WTC11 (cell line): ENCODE results near the gene TBC1D1. TPM values are rescaled to one million over a fixed set of nuclear protein-coding genes. Genes with fewer than 3 reads are reported as not detected.

Source experiments
- ATAC-seq: fragments of 200-7000 bp; cut with Tn5 transposase; 2 replicates; pipeline ENCODE4 v1.10.0; 2021; ENCODE audit warnings: mild to moderate bottlenecking, moderate library complexity
- CTCF ChIA-PET: fragments of 300-600 bp; sonication (Branson Sonifier 250); formaldehyde crosslinking; loops from one replicate; lab custom pipeline; 2021; ENCODE audit warnings: antibody characterized with exemption; lab: Charles Lee
- POLR2A ChIA-PET: fragments of 350-600 bp; sonication (Branson Sonifier 250); formaldehyde crosslinking; loops from one replicate; lab custom pipeline; 2021; ENCODE audit warnings: antibody characterized with exemption; lab: Charles Lee
- DNase-seq: peaks from one replicate; pipeline ENCODE4 v3.0.0; 2021; ENCODE audit warnings: low spot score
- H3K27ac Mint-ChIP-seq: 2 replicates; pipeline ENCODE4 v1.8.0; 2021; ENCODE audit warnings: mixed read lengths
- H3K27me3 Mint-ChIP-seq: 2 replicates; pipeline ENCODE4 v1.8.0; 2021; ENCODE audit warnings: low read depth, mild to moderate bottlenecking, moderate library complexity, mixed read lengths
- H3K36me3 Mint-ChIP-seq: 2 replicates; pipeline ENCODE4 v1.8.0; 2021; ENCODE audit warnings: mixed read lengths
- H3K4me1 Mint-ChIP-seq: 2 replicates; pipeline ENCODE4 v1.8.0; 2022; ENCODE audit warnings: mixed read lengths
- H3K4me3 Mint-ChIP-seq: 2 replicates; pipeline ENCODE4 v1.8.0; 2021; ENCODE audit warnings: mild to moderate bottlenecking, moderate library complexity, mixed read lengths
- H3K9me3 Mint-ChIP-seq: 2 replicates; pipeline ENCODE4 v1.8.0; 2021; ENCODE audit warnings: mixed read lengths
- ELF4 ChIP-seq: sonication (generic); formaldehyde crosslinking; IDR thresholded peaks from 2 replicates; pipeline ENCODE4 v1.8.1; 2022; ENCODE audit warnings: low read depth, mild to moderate bottlenecking, moderate library complexity, missing genetic modification reagents
- ESRRA ChIP-seq: sonication (generic); formaldehyde crosslinking; IDR thresholded peaks from 2 replicates; pipeline ENCODE4 v1.8.1; 2022; ENCODE audit warnings: mild to moderate bottlenecking, missing genetic modification reagents, borderline replicate concordance
- GTF2I ChIP-seq: fragments of 250-450 bp; sonication (Bioruptor Pico); conservative IDR thresholded peaks from 2 replicates; pipeline ENCODE4 v1.4.0; 2021; ENCODE audit warnings: mild to moderate bottlenecking
- IRF2 ChIP-seq: sonication (generic); formaldehyde crosslinking; IDR thresholded peaks from 2 replicates; pipeline ENCODE4 v1.8.0; 2022; ENCODE audit warnings: low read depth, missing genetic modification reagents, borderline replicate concordance
- NFATC4 ChIP-seq: fragments of 250-450 bp; sonication (Bioruptor Pico); IDR thresholded peaks from 2 replicates; pipeline ENCODE4 v1.9.0; 2021; ENCODE audit warnings: mild to moderate bottlenecking
- RORB ChIP-seq: fragments of 250-450 bp; sonication (Bioruptor Pico); IDR thresholded peaks from 2 replicates; pipeline ENCODE4 v1.9.0; 2021; ENCODE audit warnings: mild to moderate bottlenecking
- ZNF138 ChIP-seq: sonication (generic); formaldehyde crosslinking; conservative IDR thresholded peaks from 2 replicates; pipeline ENCODE4 v1.8.1; 2022; ENCODE audit warnings: mild to moderate bottlenecking, moderate library complexity, missing genetic modification reagents
- ZNF263 ChIP-seq: sonication (generic); formaldehyde crosslinking; IDR thresholded peaks from 2 replicates; pipeline ENCODE4 v1.8.1; 2022; ENCODE audit warnings: low read depth, mild to moderate bottlenecking, moderate library complexity, missing genetic modification reagents
- ZNF317 ChIP-seq: sonication (generic); formaldehyde crosslinking; IDR thresholded peaks from 2 replicates; pipeline ENCODE4 v1.8.1; 2023; ENCODE audit warnings: low read depth, mild to moderate bottlenecking, moderate library complexity, missing genetic modification reagents, borderline replicate concordance
- ZNF396 ChIP-seq: fragments of 250-450 bp; sonication (Bioruptor Pico); IDR thresholded peaks from 2 replicates; pipeline ENCODE4 v1.8.0; 2021; ENCODE audit warnings: mild to moderate bottlenecking, moderate library complexity, borderline replicate concordance
- total RNA-seq: library from RNA; stranded (reverse); gene quantifications from 3 replicates; pipeline ENCODE4 v1.2.3, GENCODE V29; 2021
- TF ChIP-seq, protein P1 (sequence below): sonication (generic); formaldehyde crosslinking; IDR thresholded peaks from 2 replicates; pipeline ENCODE4 v1.8.1; 2023; ENCODE audit warnings: mild to moderate bottlenecking, missing genetic modification reagents, borderline replicate concordance
- TF ChIP-seq, protein P2 (sequence below): sonication (generic); formaldehyde crosslinking; IDR thresholded peaks from 2 replicates; pipeline ENCODE4 v1.8.0; 2022; ENCODE audit warnings: mild to moderate bottlenecking, missing genetic modification reagents
- TF ChIP-seq, protein P3 (sequence below): fragments of 200-600 bp; IDR thresholded peaks from 2 replicates; pipeline ENCODE4 v1.8.0; 2022; ENCODE audit warnings: antibody characterized with exemption
- TF ChIP-seq, protein P4 (sequence below): sonication (generic); formaldehyde crosslinking; IDR thresholded peaks from 2 replicates; pipeline ENCODE4 v1.8.1; 2022; ENCODE audit warnings: mild to moderate bottlenecking, moderate library complexity, missing genetic modification reagents
- TF ChIP-seq, protein P5 (sequence below): fragments of 250-450 bp; sonication (Bioruptor Pico); IDR thresholded peaks from 2 replicates; pipeline ENCODE4 v1.8.0; 2021; ENCODE audit warnings: mild to moderate bottlenecking
- TF ChIP-seq, protein P6 (sequence below): sonication (generic); formaldehyde crosslinking; IDR thresholded peaks from 2 replicates; pipeline ENCODE4 v1.8.0; 2023; ENCODE audit warnings: mild to moderate bottlenecking, missing genetic modification reagents
- TF ChIP-seq, protein P7 (sequence below): fragments of 250-450 bp; sonication (Bioruptor Pico); IDR thresholded peaks from 2 replicates; pipeline ENCODE4 v1.9.0; 2021; ENCODE audit warnings: mild to moderate bottlenecking, borderline replicate concordance

TBC1D1 gene
- total RNA-seq, 1 experiment from 2014 or later: 134 TPM

DNA sequence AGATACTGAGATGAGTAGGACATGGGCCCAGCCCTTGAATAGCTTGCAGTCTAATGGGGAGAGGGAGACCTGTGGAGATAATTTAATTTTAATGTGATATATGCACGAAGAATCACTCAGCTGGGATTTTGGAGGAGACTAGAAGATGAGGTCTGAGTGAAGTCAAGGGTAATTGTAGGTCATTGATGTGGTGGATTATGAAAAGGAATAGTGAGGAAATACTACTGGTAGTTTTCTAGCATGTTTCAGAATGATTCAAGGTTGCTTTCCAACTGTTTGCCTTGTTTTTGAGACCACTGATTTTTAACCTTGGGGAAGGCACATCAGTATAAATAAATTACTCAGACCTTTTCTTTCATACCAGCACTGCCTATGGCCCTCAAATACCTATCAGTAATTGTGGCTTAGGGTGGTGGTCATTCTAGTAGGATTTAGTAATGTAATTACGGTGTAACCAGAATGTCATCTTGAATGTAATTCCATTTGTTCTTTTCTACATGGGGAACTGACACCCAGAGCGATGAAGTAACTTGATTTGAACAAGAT, 94.9 kb downstream of the TBC1D1 start:
- H3K36me3 Mint-ChIP-seq: no peaks in the 10 kb centered on the region
- CTCF ChIA-PET: no interaction called here
- H3K9me3 Mint-ChIP-seq: no peaks in the 10 kb centered on the region
- no peak for ATAC-seq
- peaks cover 72% of the 10 kb centered on the region for H3K4me1 Mint-ChIP-seq
- TF ChIP-seq NFATC4 (CRISPR knock-in tag) (no peak), ZNF263 (no peak), ZNF317 (CRISPR knock-in tag) (no peak), IRF2 (no peak), ZNF396 (no peak), GTF2I (CRISPR knock-in tag) (no peak)
- TF ChIP-seq, protein P1, sequence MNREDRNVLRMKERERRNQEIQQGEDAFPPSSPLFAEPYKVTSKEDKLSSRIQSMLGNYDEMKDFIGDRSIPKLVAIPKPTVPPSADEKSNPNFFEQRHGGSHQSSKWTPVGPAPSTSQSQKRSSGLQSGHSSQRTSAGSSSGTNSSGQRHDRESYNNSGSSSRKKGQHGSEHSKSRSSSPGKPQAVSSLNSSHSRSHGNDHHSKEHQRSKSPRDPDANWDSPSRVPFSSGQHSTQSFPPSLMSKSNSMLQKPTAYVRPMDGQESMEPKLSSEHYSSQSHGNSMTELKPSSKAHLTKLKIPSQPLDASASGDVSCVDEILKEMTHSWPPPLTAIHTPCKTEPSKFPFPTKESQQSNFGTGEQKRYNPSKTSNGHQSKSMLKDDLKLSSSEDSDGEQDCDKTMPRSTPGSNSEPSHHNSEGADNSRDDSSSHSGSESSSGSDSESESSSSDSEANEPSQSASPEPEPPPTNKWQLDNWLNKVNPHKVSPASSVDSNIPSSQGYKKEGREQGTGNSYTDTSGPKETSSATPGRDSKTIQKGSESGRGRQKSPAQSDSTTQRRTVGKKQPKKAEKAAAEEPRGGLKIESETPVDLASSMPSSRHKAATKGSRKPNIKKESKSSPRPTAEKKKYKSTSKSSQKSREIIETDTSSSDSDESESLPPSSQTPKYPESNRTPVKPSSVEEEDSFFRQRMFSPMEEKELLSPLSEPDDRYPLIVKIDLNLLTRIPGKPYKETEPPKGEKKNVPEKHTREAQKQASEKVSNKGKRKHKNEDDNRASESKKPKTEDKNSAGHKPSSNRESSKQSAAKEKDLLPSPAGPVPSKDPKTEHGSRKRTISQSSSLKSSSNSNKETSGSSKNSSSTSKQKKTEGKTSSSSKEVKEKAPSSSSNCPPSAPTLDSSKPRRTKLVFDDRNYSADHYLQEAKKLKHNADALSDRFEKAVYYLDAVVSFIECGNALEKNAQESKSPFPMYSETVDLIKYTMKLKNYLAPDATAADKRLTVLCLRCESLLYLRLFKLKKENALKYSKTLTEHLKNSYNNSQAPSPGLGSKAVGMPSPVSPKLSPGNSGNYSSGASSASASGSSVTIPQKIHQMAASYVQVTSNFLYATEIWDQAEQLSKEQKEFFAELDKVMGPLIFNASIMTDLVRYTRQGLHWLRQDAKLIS (CRISPR knock-in tag): no peak
- no peak overlapping the region for H3K4me3 Mint-ChIP-seq
- H3K27me3 Mint-ChIP-seq: no peaks in the 10 kb centered on the region
- DNase-seq: no peak
- POLR2A ChIA-PET: no interaction called here
- H3K27ac Mint-ChIP-seq: peak overlapping the region; percentile 25; the same call in 1 of the 2 replicates

DNA sequence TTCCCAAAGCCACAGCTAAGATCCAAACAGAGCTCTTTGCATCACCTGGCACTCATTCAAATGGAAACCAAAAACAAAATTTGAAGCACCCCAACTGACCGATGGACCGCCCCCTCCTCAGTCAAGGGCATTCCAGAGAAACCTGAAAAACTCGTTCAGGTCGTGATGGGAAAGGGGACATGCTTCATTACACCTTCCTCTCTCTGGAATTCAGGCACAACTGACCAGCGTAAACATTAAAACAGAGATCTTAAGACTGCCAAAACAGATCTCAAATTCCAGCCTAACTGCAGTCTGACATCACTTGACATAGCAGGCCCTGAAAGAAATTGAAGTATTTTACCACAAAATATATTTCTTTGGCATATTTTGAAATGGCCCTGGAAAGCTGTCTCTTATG, 97.8 kb downstream of the TBC1D1 start:
- ChIA-PET POLR2A (interaction anchor here (0.8 kb wide), 1 partner anchor 15 kb away, joined by 3 read pairs; no protein-coding TSS in a partner anchor), CTCF (no interaction called here)
- peaks cover 5% of the 10 kb centered on the region; the same call in 1 of the 2 replicates for H3K36me3 Mint-ChIP-seq
- peaks cover 64% of the 10 kb centered on the region for H3K4me1 Mint-ChIP-seq
- H3K27ac Mint-ChIP-seq: peak overlapping the region; percentile 92
- H3K27me3 Mint-ChIP-seq: no peaks in the 10 kb centered on the region
- DNase-seq (peak; percentile 54), ATAC-seq (peak; percentile 68)
- peak overlapping the region; percentile 39 for H3K4me3 Mint-ChIP-seq
- no peaks in the 10 kb centered on the region for H3K9me3 Mint-ChIP-seq
- no peak for TF ChIP-seq ZNF263
- TF ChIP-seq, protein P2, sequence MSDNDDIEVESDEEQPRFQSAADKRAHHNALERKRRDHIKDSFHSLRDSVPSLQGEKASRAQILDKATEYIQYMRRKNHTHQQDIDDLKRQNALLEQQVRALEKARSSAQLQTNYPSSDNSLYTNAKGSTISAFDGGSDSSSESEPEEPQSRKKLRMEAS (CRISPR knock-in tag): no peak
- TF ChIP-seq ELF4: no peak
- no peak for TF ChIP-seq ESRRA (CRISPR knock-in tag)
- TF ChIP-seq, protein P3, sequence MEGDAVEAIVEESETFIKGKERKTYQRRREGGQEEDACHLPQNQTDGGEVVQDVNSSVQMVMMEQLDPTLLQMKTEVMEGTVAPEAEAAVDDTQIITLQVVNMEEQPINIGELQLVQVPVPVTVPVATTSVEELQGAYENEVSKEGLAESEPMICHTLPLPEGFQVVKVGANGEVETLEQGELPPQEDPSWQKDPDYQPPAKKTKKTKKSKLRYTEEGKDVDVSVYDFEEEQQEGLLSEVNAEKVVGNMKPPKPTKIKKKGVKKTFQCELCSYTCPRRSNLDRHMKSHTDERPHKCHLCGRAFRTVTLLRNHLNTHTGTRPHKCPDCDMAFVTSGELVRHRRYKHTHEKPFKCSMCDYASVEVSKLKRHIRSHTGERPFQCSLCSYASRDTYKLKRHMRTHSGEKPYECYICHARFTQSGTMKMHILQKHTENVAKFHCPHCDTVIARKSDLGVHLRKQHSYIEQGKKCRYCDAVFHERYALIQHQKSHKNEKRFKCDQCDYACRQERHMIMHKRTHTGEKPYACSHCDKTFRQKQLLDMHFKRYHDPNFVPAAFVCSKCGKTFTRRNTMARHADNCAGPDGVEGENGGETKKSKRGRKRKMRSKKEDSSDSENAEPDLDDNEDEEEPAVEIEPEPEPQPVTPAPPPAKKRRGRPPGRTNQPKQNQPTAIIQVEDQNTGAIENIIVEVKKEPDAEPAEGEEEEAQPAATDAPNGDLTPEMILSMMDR: no peak
- TF ChIP-seq, protein P4, sequence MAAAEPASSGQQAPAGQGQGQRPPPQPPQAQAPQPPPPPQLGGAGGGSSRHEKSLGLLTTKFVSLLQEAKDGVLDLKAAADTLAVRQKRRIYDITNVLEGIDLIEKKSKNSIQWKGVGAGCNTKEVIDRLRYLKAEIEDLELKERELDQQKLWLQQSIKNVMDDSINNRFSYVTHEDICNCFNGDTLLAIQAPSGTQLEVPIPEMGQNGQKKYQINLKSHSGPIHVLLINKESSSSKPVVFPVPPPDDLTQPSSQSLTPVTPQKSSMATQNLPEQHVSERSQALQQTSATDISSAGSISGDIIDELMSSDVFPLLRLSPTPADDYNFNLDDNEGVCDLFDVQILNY (CRISPR knock-in tag): no peak
- no peak for TF ChIP-seq RORB (CRISPR knock-in tag)
- no peak for TF ChIP-seq ZNF138 (CRISPR knock-in tag)
- TF ChIP-seq, protein P5, sequence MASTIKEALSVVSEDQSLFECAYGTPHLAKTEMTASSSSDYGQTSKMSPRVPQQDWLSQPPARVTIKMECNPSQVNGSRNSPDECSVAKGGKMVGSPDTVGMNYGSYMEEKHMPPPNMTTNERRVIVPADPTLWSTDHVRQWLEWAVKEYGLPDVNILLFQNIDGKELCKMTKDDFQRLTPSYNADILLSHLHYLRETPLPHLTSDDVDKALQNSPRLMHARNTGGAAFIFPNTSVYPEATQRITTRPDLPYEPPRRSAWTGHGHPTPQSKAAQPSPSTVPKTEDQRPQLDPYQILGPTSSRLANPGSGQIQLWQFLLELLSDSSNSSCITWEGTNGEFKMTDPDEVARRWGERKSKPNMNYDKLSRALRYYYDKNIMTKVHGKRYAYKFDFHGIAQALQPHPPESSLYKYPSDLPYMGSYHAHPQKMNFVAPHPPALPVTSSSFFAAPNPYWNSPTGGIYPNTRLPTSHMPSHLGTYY (CRISPR knock-in tag): no peak
- TF ChIP-seq, protein P6, sequence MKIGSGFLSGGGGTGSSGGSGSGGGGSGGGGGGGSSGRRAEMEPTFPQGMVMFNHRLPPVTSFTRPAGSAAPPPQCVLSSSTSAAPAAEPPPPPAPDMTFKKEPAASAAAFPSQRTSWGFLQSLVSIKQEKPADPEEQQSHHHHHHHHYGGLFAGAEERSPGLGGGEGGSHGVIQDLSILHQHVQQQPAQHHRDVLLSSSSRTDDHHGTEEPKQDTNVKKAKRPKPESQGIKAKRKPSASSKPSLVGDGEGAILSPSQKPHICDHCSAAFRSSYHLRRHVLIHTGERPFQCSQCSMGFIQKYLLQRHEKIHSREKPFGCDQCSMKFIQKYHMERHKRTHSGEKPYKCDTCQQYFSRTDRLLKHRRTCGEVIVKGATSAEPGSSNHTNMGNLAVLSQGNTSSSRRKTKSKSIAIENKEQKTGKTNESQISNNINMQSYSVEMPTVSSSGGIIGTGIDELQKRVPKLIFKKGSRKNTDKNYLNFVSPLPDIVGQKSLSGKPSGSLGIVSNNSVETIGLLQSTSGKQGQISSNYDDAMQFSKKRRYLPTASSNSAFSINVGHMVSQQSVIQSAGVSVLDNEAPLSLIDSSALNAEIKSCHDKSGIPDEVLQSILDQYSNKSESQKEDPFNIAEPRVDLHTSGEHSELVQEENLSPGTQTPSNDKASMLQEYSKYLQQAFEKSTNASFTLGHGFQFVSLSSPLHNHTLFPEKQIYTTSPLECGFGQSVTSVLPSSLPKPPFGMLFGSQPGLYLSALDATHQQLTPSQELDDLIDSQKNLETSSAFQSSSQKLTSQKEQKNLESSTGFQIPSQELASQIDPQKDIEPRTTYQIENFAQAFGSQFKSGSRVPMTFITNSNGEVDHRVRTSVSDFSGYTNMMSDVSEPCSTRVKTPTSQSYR: no peak
- TF ChIP-seq, protein P7, sequence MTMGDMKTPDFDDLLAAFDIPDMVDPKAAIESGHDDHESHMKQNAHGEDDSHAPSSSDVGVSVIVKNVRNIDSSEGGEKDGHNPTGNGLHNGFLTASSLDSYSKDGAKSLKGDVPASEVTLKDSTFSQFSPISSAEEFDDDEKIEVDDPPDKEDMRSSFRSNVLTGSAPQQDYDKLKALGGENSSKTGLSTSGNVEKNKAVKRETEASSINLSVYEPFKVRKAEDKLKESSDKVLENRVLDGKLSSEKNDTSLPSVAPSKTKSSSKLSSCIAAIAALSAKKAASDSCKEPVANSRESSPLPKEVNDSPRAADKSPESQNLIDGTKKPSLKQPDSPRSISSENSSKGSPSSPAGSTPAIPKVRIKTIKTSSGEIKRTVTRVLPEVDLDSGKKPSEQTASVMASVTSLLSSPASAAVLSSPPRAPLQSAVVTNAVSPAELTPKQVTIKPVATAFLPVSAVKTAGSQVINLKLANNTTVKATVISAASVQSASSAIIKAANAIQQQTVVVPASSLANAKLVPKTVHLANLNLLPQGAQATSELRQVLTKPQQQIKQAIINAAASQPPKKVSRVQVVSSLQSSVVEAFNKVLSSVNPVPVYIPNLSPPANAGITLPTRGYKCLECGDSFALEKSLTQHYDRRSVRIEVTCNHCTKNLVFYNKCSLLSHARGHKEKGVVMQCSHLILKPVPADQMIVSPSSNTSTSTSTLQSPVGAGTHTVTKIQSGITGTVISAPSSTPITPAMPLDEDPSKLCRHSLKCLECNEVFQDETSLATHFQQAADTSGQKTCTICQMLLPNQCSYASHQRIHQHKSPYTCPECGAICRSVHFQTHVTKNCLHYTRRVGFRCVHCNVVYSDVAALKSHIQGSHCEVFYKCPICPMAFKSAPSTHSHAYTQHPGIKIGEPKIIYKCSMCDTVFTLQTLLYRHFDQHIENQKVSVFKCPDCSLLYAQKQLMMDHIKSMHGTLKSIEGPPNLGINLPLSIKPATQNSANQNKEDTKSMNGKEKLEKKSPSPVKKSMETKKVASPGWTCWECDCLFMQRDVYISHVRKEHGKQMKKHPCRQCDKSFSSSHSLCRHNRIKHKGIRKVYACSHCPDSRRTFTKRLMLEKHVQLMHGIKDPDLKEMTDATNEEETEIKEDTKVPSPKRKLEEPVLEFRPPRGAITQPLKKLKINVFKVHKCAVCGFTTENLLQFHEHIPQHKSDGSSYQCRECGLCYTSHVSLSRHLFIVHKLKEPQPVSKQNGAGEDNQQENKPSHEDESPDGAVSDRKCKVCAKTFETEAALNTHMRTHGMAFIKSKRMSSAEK (CRISPR knock-in tag): no peak
